Left lobe of liver (tissue), 2 donors: ENCODE results near the gene PSMD7. TPM values are rescaled to one million over a fixed set of nuclear protein-coding genes. Genes with fewer than 3 reads are reported as not detected.
A peak's percentile ranks its signal among the peaks of the same experiment; 100 is the strongest.
"Not testable (repeated sequence)": the region's sequence is repeated elsewhere in the genome, so short reads cannot be mapped to it uniquely, and the experiment has no call there.

Source experiments
- ATAC-seq: fragments of 200-7000 bp; cut with Tn5 transposase; one replicate; pipeline ENCODE4 v1.9.1; 2020; ENCODE audit warnings: mild to moderate bottlenecking, moderate library complexity
- DNase-seq: peaks from one replicate; pipeline ENCODE4 v3.0.0-alpha.2; 2020; ENCODE audit warnings: low spot score
- total RNA-seq: library from RNA; stranded (reverse); gene quantifications from one replicate; pipeline ENCODE4 v1.2.1, GENCODE V29; 2021
- donor health status: DM: no; HTN: no; CAD: no; lungs with moderate emphysema.
- donor health status: DM: no; HTN: yes; CAD: no.

PSMD7 gene
- total RNA-seq, 1 donor from 2014 or later, result 39.4 TPM

DNA sequence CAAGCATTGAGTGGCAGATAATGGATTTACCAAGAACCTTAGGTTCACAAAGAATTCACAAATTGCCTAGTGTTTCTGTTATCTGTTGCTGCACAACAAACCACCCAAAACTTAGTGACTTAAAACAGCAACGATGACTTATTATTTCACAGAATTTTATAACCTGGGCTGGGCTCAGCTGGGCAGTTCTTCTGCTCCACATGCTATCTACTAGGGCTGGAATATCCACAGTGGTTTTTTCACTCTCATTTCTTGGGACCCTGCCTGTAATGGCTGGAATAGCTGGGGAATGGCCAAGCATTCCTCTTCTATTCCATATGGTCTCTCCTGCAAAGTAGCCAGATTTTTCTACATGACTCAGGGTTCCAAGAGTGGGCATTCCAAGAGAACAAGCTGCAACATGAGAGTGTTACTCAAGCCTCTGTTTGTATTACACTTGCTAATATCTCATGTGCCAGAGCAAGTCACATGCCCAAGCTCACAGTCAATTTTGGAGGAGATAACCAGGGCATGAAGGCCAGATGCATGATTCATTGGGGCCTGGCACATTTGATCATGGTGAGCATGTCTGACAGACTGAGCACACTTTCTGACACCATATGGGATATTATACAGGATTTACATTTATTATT lies 4.9 kb upstream of the PSMD7 start:
- ATAC-seq (peak; percentile 69), DNase-seq (peak; percentile 77)

DNA sequence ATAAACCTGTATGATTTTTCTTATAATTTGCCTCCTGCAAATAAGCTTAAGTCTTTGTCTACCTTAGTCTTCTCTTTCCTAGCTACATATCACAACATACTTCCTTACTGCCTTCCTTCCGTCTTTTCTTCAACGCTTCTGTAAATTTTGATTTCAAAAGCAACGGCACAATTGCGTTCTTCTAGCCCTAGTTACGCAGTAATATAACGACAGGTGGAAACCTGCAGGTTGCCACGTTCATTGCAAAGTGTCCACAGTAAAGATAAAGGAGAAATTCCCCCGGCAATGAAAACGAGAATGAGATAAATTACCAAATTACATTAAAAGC lies 546 bp upstream of the PSMD7 start:
- ATAC-seq, result peak; percentile 0

DNA sequence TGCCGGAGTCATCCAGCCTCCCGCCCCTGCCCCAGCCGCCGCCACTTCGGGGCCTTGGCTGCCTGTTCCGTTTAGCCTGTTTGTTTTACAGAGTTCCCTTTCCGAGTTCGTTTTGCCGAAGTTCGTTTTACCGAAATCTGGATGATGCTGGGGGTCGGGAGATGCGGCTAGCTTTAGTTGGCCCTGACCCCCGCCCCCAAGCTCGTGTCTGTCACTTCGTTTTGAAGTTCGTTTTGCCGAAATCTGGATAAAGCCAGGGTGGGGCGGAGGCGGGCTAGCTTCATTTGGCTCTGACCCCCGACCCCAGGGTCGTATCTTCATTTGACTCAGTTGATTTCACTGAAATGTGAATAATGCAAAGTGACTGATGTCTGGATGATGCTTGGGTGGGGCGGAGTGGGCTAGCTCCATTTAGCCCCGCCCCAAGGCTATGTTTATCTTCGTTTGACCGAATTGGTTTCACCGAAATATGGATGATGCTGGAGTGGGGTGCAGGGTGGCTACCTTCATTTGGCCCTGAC lies 591 bp downstream of the PSMD7 start:
- DNase-seq, result no peak
- ATAC-seq, result peak; percentile 14

More for the DNA sequence above, 546 bp upstream of the PSMD7 start:
- no peak for DNase-seq

DNA sequence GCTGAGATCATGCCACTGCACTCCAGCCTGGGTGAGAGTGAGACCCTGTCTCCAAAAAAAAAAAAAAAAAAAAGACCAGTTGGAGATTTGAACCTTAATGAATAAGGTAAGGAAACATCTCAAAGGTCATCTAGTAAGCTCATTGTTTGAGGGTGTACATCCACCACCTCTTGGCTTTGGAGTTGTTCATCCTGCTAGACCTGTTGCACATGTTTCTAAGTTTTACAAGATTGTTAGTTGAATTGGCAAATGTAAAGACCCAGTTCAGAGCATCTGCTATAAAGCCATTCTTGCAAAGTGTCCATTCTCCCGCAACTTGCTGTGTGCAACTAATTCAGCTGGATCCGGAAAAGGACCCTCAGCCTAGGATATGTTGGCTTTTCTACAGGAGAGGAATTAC lies 1.5 kb downstream of the PSMD7 start:
- DNase-seq (no peak), ATAC-seq (no peak)

DNA sequence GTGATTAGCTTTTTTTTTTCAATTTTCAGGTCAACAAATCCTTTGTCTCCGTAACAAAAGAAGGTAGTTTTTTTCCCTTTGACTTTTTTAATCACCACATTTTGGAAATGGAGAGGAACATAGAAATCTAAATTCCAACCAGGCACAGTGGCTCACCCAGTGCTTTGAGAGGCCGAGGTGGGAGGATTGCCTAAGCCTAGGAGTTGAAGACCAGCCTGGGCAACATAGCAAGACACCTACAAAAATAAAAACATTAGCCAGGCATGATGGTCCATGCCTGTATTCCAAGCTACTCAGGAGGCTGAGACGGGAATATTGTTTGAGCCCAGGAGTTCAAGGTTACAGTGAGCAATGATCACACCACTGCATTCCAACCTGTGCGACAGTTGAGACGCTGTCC lies 5.7 kb downstream of the PSMD7 start:
- DNase-seq (no peak), ATAC-seq (no peak)

DNA sequence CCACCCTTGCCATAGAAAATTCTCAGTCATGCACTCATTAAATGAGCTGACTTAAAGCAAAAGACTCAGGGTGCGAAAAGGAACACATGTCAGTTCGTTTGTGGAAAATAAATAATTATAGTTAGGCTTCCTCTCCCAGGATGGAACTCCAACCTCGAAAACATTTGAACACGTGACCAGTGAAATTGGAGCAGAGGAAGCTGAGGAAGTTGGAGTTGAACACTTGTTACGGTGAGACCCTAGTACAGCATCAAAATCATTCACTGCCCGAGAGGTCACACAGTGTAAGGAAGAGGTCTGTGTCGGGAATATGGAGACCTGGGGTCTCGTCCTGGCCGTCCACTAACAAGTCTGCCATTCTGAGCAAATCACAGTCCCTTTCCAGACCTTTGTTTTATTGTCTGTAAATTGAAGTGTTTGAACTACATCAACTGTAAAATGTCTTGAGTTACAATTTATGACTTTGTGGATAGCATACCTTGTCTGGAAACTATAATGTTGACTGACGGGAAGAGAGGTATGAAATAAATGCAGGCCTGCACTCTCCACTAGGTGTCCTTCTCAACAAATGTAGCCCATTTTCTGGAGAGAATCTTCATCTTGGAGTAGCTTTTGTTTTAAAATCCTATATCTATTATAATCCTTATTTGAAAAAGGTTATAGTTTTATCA lies 7.7 kb downstream of the PSMD7 start:
- no peak for DNase-seq
- peak; percentile 32 for ATAC-seq

DNA sequence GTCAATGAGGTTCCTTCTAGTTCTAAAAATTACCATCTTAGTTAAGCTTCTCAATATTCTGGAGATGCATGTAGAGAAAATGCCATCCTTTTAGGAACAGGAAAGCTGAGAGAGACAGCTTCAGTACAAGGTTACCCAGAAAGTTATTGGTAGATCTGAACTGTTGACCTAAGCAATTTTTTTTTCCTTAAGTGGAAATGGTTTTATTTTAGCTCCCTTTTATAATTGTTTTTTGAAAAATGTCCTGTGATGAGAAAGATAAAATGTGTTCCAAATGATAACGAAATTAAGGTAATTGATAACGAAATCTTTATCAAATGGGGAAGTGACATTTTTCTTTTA lies 8.2 kb downstream of the PSMD7 start:
- DNase-seq (no peak), ATAC-seq (no peak)

DNA sequence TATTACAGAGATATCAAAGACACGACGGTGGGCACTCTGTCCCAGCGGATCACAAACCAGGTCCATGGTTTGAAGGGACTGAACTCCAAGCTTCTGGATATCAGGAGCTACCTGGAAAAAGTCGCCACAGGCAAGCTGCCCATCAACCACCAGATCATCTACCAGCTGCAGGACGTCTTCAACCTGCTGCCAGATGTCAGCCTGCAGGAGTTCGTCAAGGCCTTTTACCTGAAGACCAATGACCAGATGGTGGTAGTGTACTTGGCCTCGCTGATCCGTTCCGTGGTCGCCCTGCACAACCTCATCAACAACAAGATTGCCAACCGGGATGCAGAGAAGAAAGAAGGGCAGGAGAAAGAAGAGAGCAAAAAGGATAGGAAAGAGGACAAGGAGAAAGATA lies 8.7 kb downstream of the PSMD7 start:
- DNase-seq (no peak), ATAC-seq (no peak)

DNA sequence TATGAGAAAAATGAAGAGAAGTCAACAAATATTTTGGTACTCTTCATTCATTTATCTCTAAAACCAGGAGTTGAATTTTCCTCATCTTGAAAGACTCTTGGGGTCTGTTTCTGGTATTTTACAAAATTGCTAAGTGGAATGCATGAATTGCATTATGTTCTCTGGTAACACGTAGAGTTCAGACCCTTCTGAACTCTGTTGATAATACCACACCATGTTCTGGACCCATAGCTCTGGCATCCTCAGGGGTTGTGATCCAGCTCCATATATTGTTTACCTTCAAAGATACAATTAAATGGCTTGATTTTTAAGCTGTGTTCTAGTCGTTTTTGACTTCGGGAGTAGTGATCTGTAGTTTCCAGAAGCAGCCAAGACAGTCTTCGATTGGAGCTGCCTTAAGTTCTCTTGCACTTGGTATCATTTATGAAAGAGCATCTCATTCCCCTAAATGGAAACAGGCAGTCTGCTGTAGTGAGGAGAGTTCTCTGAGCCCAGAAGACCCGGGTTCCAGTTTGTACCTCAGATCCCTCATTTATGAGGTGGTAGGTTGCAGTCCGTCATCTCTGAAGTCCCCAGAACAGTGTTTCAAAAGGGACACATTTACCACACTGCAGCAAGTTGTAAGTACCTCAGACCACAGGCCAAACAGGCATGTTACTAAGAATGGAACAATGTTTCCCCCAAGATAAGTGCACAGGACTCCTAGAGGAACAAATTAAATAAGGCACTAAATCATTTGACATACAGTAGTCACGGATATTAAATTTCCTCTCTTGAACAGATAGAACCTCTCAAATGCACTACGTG lies 9.6 kb downstream of the PSMD7 start:
- ATAC-seq (no peak), DNase-seq (no peak)

DNA sequence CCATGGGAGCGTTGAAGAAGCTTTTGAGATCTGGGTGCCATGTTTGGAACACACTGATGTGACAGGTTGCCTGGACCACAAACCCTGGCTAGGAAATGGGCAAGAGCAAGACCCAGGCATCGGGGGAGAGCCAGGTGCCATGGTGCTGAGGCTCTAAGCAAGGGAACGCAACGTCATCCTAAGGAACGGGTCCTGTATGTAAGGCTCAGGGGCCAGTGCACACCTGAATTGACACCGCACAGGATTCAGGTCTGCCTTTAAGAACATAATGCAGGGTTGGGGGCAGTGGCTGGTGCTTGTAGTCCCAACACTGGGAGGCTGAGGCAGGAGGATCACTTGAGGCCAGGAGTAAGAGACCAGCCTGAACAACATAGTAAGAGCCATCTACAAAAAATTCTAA lies 10.8 kb downstream of the PSMD7 start:
- DNase-seq (no peak), ATAC-seq (no peak)

DNA sequence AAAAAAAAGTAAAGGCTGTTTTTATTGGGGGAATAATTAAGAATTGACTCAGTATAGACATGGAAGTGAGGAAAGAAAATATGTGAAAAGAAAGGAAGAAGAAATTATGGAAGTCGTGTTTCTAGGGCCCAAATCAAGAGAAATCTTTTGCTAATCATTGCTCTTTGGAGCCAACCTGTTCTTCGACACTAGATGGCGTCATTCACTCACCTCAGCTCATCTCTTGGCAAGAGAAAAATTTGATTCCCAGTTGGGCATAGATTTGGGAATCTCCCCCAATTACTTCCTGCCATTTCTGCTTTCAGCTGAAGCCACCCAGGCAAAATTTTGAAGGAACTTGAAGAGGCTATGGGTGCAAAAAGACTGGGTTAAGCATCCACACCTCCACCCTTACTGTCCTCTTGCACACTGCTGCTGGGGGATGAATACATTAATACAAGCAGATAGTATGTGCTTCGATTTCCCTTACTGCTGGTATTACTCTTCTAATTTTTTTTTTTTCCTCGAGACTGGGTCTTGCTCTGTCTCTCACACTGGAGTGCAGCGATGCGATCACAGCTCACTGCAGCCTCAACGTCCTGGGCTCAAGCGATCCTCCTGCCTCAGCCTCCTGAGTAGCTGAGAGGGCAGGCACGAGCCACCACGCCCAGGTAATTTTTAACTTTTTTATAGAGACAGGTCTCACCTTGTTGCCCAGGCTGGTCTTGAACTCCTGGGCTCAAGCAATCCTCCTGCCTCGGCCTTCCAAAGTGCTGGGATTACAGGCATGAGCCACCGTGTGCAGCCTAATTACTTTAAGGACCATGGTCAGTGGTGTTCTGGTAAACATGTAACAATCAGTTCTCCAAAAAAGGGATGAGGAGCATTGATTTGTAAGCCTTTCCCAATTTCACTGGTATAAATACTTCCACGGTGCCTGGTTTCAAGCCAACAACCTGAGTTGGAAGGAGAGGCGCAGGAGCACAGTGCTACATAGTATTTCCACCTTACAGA lies 13.5 kb downstream of the PSMD7 start:
- ATAC-seq, result peak; percentile 86
- no peak for DNase-seq

DNA sequence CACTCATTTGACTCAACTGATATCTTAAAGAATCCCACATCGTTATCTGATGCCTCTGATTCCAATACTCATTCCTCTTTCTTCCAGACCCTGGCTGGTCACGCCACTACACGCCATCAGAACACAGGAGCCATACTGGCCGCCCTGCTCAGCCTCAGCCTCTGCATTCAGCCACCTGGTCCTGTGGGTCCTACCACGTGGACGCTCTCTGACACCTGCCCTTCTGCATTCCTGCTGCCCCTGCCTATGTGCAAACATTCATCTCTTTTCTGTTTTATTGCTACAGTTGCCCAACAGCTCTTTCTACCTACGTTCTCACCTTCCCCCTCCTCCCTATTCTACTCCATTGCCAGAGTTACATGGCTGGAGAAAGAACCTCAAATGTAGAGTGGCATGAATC lies 18.4 kb downstream of the PSMD7 start:
- no peak for ATAC-seq

DNA sequence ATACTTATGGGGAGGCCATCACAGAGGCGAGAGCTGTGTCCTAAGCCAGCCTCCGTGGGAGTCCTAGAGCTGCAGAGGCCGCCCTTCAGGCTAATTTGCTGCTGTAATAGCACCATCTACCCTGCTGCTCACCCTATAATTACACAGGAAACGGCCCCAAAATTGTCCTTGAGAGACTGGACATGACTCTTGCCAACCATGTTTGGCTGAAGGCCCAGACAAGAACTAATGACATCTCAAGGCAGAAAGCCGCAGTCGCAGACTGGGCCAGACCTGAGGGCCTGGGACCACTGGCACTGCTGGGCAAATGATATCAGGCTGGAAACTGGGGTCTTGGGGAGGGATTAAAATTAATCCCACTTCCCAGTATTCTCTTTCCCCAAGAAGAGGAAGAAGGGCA lies 24.1 kb downstream of the PSMD7 start:
- ATAC-seq, result peak; percentile 12
- no peak for DNase-seq

More for the DNA sequence above, 18.4 kb downstream of the PSMD7 start:
- DNase-seq, result no peak

DNA sequence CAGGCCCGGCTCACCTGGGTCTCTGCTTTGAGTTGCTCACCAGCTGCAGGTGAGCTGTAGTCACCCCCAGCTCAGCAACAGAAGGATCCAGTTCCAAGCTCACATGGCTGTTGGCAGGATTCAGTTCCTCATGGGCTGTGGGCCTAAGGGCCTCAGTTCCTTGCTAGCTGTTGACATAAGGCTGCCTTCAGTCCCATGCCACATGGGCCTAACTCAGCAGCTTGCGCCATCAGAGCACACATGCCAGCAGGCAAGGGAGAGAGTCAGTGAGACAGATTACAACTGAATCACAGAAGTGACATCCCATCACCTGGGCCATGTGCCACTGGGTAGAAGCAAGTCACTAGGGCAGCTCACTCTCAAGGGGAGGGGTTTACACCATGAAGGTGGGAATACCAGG lies 24.7 kb downstream of the PSMD7 start:
- ATAC-seq (peak; percentile 45), DNase-seq (no peak)

DNA sequence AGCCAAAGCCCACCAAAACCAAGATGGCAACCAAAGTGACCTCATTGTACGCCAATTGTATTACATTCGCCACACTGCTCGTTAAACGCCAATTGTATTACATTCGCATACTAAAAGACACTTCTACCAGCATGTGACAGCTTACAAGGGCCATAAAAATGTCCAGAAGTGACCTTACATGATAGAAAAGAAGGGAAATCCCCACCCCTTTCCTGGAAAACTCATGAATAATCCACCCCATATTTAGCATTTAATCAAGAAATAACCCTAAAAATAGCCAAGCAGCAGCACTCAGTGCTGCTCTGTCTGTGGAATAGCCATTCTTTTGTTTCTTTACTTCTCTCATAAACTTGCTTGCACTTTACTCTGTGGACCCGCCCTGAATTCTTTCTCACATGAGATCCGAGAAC lies 25.7 kb downstream of the PSMD7 start:
- ATAC-seq (peak; percentile 41), DNase-seq (no peak)

DNA sequence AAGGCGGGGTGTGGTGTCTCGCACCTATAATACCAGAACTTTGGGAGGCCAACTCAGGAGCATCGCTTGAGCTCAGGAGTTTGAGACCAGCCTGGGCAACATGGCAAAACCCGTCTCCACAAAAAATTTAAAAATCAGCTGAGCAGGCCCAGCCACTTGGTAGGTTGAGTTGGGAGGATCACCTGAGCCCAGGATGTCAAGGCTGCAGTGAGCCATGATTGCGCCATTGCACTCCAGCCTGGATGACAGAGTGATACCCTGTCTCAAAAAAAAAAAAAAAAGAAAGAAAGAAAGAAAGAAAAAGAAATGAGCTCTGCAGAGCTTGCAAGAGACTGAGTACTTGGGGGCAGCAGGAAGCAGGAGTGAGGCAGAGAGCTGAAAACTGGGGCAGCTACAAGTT lies 28.2 kb downstream of the PSMD7 start:
- DNase-seq, ATAC-seq: not testable (repeated sequence)

DNA sequence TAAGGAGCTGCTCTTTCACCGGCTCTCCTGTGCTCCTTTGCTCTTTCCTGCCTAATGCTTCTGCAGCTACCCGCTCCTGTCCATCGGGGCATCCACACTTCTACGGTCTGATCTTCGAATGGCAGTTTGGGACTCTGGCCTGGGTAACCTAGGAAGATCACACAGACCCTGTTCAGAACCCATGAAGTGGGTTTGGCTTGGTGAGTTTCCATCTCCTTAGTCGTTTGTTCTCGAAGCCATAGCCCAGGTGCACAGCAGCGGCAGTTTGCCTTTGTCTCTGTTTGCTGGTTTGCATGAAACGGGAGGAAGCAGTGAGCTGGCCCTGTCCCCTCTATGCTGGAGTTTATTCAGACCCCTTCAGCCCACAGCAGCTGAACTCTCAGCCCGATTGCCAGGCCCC lies 29.0 kb downstream of the PSMD7 start:
- no peak for ATAC-seq
- no peak for DNase-seq

DNA sequence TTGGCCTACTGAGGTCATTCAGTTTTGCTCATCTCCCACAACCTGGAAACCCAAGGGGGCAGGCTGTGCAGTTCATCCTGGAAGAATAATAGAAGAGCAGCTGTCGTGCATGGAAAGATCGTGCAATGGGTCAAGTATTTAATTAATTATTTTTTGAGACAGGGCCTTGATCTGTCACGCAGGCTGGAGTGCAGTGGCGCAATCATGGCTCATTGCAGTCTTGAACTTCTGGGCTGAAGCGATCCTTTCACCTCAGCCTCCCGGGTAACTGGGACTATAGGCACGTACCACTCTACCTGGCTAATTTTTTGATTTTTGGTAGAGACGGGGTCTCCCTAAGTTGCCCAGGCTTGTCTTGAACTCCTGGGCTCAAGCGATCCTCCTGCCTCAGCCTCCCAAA lies 31.7 kb downstream of the PSMD7 start:
- ATAC-seq, DNase-seq: not testable (repeated sequence)

DNA sequence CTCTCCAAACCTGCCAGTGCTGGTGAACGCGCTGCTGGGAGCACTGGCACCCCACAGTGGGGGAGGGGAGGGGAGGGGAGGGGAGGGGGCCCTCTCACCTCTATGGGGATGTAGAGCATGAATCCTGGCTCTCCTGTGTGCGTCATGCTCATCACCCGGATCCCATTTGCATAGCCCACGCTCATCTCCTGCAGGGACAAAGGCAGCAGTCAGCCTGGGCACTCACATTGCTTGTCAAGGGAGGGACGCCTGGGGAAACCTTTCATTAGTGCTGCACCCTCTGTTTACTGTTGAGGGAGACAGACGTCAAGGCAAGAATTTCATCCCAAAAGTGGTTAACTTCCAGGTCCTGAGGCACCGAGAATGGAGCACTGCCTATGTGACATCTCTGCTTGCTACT lies 35.9 kb downstream of the PSMD7 start:
- not testable (repeated sequence) for ATAC-seq, DNase-seq

DNA sequence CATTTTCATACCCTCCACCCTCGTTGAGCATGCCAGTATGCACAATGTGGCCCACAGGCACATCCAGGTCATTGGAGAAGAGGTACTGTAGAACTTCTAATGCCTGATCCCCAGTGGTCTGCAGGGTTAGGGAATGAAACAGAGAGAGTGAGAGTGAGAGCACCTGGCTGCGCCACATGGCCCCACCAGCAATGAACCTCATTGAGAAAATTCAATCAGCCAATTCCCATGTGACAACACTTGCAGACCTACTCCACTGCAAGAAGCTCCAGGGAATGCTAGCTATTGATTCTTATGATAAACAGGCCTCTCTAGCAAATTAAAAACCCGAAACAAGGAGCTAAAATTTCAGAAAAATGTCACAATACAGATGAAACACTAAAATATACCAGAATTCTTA lies 40.9 kb downstream of the PSMD7 start:
- not testable (repeated sequence) for DNase-seq, ATAC-seq

DNA sequence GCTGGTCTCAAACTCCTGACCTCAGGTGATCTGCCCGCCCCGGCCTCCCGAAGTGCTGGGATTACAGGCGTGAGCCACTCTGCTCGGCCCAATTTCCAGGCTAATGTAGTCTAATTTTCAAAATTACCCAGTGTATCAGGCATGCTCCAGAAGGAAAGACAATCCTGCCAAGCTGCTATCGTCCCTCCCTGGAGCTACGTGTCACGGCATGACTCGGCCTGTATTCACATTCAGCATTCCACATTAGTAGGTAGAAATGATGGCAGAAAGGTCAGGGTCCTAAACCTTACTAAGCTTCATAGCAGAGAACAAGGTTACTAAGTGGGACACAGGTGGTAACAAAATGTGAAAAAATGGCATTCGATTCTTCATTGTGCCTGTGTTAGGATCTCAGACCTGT lies 42.6 kb downstream of the PSMD7 start:
- ATAC-seq, DNase-seq: not testable (repeated sequence)
